OCI-LY3 (cell line): ENCODE measurements around the gene FAM168B.

Source experiments
- EZH2phosphoT487 ChIP-seq: fragments of 200-600 bp; shearing (Covaris generic); IDR thresholded peaks from 2 replicates; pipeline ENCODE4 v1.6.1; 2018; ENCODE audit warnings: antibody characterized with exemption, mixed run types, low read depth
- TF ChIP-seq, protein P1 (sequence below): fragments of 200-600, 300-600 bp; sonication (generic); IDR thresholded peaks from 2 replicates; pipeline ENCODE4 v1.5.1; 2014; ENCODE audit warnings: antibody characterized with exemption, low read length, low read depth

DNA sequence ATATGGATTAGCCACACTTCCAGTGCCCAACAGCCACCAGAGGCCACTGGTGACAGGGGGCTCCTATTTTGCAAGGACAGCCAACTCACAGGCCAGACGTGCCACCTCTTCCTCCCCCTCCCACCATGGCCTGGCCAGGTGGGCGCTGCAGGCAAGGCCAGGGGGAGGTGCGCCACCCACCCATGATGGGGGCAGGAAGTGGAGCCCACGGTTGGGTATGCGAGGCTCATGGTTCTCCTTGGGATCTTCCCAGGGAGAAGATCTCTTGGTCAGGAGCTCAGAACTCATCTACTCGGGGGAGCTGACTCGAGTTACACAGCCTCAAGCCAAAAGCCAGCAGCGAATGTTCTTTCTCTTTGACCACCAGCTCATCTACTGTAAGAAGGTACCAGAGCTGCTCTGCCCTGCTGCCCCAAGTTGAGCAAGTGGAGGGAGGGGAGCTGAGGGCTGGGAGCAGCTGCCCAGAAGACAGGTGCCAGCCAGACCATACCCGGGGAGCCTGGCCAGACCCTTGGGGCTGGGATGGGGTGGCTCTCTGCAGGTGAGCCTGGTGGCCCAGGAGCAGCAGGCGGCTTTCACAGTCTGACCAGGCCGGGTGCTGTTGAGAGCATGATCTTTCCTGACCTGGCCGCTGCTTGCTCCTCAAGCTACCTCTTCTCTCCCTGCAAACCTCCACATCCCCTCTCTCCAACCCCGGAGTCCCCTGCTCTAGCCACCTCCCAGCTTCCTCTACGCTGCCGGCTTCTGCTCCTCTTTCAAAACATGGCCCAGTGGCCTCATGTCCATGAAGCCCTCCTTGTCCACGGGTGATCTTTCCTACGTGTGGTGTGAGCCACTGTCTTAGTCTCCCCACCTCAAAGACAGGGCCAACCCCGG, 49.8 kb downstream of the FAM168B start:
- TF ChIP-seq, protein P1, sequence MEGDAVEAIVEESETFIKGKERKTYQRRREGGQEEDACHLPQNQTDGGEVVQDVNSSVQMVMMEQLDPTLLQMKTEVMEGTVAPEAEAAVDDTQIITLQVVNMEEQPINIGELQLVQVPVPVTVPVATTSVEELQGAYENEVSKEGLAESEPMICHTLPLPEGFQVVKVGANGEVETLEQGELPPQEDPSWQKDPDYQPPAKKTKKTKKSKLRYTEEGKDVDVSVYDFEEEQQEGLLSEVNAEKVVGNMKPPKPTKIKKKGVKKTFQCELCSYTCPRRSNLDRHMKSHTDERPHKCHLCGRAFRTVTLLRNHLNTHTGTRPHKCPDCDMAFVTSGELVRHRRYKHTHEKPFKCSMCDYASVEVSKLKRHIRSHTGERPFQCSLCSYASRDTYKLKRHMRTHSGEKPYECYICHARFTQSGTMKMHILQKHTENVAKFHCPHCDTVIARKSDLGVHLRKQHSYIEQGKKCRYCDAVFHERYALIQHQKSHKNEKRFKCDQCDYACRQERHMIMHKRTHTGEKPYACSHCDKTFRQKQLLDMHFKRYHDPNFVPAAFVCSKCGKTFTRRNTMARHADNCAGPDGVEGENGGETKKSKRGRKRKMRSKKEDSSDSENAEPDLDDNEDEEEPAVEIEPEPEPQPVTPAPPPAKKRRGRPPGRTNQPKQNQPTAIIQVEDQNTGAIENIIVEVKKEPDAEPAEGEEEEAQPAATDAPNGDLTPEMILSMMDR, result no peak
- no peak for TF ChIP-seq EZH2phosphoT487
